SK-N-MC (cell line): Measurements from ENCODE around the gene PLAGL1.
"Not testable (repeated sequence)": the region's sequence is repeated elsewhere in the genome, so short reads cannot be mapped to it uniquely, and the experiment has no call there.

ENCODE experiments used
- DNase-seq: peaks from one replicate; pipeline ENCODE4 v3.0.0-alpha.2; 2011; ENCODE audit warnings: low read depth, low spot score
- H3K27ac ChIP-seq: fragments of 200-600 bp; sonication (generic); 2 replicates; pipeline ENCODE4 v1.5.1; 2016; ENCODE audit warnings: mixed run types
- H3K36me3 ChIP-seq: fragments of 200-600 bp; sonication (generic); 2 replicates; pipeline ENCODE4 v1.6.1; 2017; ENCODE audit warnings: antibody characterized with exemption, low read length, mixed read lengths; ENCODE audit not compliant: insufficient read depth
- H3K4me3 ChIP-seq: fragments of 200-600 bp; sonication (generic); 2 replicates; pipeline ENCODE4 v1.5.1; 2016
- H3K9ac ChIP-seq: fragments of 200-600 bp; sonication (generic); 2 replicates; pipeline ENCODE4 v1.8.0; 2017; ENCODE audit warnings: mixed run types, mixed read lengths; ENCODE audit not compliant: insufficient read length
- H3K9me3 ChIP-seq: fragments of 200-600 bp; sonication (generic); 2 replicates; pipeline ENCODE4 v1.6.1; 2017; ENCODE audit warnings: low read depth, mild to moderate bottlenecking, antibody characterized with exemption, low read length, moderate library complexity, mixed read lengths
- EZH2 ChIP-seq: fragments of 200-600 bp; sonication (generic); IDR thresholded peaks from one replicate; pipeline ENCODE4 v1.6.1; 2017; ENCODE audit warnings: antibody characterized with exemption
- FOXP2 ChIP-seq: optimal IDR thresholded peaks from 2 replicates; pipeline ENCODE3; 2011; ENCODE audit warnings: mild to moderate bottlenecking, moderate library complexity; ENCODE audit not compliant: insufficient read depth; ENCODE audit errors: extremely low read length, control extremely low read depth
- POLR2AphosphoS5 ChIP-seq: IDR thresholded peaks from 2 replicates; pipeline ENCODE4 v1.6.1; 2012; ENCODE audit warnings: mild to moderate bottlenecking, low read depth, low read length, borderline replicate concordance

PLAGL1 gene

DNA sequence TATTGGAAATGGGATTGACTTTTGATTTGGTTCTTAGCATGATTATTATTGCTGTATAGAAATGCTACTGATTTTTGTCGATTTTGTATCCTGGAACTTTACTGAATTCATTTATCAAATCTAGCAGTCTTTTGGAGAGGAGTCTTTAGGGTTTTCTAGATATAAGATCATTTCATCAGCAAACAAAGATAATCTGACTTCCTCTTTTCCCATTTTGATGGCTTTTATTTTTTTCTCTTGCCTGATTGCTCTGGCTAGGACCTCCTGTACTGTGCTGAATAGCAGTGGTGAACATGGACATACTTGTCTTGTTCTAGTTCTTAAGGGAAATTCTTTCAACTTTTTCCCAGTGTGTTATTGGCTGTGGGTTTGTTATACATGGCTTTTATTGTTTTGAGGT lies 79.2 kb downstream of the PLAGL1 start:
- H3K36me3 ChIP-seq, result no peaks in the 10 kb centered on the region
- no peak overlapping the region for H3K4me3 ChIP-seq
- H3K9ac ChIP-seq, result no peak overlapping the region
- no peaks in the 10 kb centered on the region for H3K9me3 ChIP-seq
- H3K27ac ChIP-seq, result no peak overlapping the region
- TF ChIP-seq POLR2AphosphoS5 (no peak), FOXP2 (no peak), EZH2 (no peak)
- DNase-seq, result no peak

DNA sequence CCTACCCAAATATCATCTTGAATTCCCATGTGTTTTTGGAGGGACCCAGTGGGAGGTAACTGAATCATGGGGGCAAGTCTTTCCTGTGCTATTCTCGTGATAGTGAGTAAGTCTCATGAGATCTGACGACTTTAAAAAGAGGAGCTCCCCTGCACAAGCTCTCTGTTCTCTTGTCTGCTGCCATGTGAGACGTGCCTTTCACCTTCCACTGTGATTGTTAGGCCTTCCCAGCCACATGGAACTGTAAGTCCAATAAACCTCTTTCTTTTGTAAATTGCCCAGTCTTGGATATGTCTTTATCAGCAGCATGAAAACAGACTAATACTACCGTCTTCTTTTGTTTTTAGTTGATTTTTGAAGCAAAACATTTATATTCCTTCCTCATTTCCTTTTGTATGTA lies 91.0 kb downstream of the PLAGL1 start:
- H3K9me3 ChIP-seq, DNase-seq, H3K27ac ChIP-seq: not testable (repeated sequence)

GRCh38 chr6:143912671-143913070 lies 95.4 kb downstream of the PLAGL1 start:
- no peaks in the 10 kb centered on the region for H3K36me3 ChIP-seq
- no peak overlapping the region for H3K27ac ChIP-seq
- H3K9me3 ChIP-seq, result no peaks in the 10 kb centered on the region
- H3K4me3 ChIP-seq, result no peak overlapping the region
- DNase-seq, result no peak
- TF ChIP-seq EZH2, result no peak
- no peak for TF ChIP-seq FOXP2
- no peak for TF ChIP-seq POLR2AphosphoS5
- H3K9ac ChIP-seq, result no peak overlapping the region

More for the DNA sequence above, 91.0 kb downstream of the PLAGL1 start:
- H3K36me3 ChIP-seq, H3K9ac ChIP-seq, H3K4me3 ChIP-seq: not testable (repeated sequence)

DNA sequence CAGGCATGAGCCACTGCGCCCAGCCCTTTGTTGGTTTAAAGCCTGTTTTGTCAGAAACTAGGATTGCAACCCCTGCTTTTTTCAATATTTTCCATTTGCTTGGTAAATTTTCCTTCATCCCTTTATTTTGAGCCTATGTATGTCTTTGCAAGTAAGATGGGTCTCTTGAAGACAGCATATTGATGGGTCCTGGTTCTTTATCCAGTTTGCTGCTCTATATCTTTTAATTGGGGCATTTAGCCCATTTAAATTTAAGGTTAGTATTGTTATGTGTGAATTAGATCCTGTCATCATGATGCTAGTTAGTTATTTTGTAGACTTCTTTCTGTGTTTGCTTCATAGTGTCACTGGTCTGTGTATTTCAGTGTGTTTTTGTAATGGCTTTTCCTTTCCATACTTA lies 97.0 kb downstream of the PLAGL1 start:
- no peak overlapping the region for H3K9ac ChIP-seq
- H3K9me3 ChIP-seq, result no peaks in the 10 kb centered on the region

DNA sequence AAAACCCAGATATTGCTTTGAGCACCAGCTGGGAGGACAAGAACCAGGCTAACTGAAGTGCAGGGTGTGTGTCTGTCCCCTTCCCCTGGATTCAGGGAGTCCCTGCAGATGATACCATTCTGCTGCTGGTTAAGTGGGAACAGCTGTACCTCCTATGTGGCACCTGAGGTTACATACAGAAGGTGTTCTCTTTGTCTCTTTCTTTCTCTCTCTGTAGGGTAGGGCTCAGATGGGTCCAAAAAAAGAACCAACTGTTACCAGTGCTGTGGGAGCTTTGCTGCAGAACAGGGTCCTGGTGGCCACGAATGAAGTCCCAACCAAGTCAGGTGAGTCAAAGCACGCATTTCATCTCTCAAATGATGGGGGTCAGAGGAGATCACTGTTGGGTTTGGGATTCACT lies 105.2 kb downstream of the PLAGL1 start:
- TF ChIP-seq FOXP2 (no peak), POLR2AphosphoS5 (no peak), EZH2 (no peak)
- H3K9ac ChIP-seq, result no peak overlapping the region
- H3K27ac ChIP-seq, result no peak overlapping the region
- DNase-seq, result no peak
- H3K4me3 ChIP-seq, result no peak overlapping the region
- no peaks in the 10 kb centered on the region for H3K9me3 ChIP-seq
- no peaks in the 10 kb centered on the region for H3K36me3 ChIP-seq

More for the DNA sequence above, 97.0 kb downstream of the PLAGL1 start:
- H3K27ac ChIP-seq, result no peak overlapping the region
- no peak overlapping the region for H3K4me3 ChIP-seq
- TF ChIP-seq POLR2AphosphoS5 (no peak), FOXP2 (no peak), EZH2 (no peak)
- no peak for DNase-seq
- no peaks in the 10 kb centered on the region for H3K36me3 ChIP-seq

DNA sequence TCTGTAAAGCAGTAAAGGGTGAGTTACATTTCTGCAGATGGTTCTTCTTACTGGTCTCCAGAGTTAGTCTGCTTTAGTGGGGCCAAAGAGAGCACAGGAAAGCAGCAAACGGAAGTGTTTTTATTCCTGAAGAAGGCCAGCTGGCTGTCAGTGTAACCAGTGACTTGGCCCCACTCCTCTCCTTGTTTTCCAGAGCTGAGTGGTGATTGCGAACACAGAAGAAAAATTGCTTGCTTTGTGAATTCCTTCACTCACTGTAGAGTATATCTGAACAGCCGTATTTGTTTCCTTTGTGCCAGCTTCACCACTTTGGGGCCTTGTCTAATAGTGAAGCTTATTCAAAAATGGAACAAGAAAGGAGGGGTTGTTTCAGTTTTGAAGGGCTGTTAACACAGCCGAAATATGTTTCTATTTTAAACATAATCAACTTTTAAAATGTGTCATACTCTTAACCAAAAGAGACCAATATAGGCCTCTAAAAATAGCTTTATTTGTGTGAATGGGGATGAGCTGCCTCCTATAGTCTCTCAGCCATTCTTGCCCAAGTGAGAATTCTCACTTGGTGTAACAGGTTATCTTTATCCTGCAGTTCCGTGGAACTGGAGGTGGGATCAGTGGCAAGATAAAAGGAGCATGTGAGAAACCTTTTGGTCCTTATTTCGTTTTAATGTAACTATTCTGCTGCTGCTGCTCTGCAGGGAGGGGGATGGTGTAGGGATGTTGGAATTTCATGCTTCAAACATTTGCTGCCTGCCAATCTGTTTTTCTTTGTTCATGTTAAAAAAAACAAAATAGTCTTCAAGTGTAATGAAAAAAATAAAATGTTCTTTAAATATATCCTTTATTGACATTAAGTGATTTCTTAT lies 105.9 kb downstream of the PLAGL1 start:
- Histone ChIP-seq H3K4me3 (no peak overlapping the region), H3K9ac (no peak overlapping the region), H3K9me3 (no peaks in the 10 kb centered on the region), H3K27ac (no peak overlapping the region), H3K36me3 (no peaks in the 10 kb centered on the region)
- TF ChIP-seq POLR2AphosphoS5 (no peak), EZH2 (no peak), FOXP2 (no peak)
- DNase-seq, result no peak

GRCh38 chr6:143900358-143900757 lies 107.7 kb downstream of the PLAGL1 start:
- Histone ChIP-seq H3K36me3 (no peaks in the 10 kb centered on the region), H3K9me3 (no peaks in the 10 kb centered on the region), H3K27ac (no peak overlapping the region), H3K4me3 (no peak overlapping the region), H3K9ac (no peak overlapping the region)
- DNase-seq, result no peak
- TF ChIP-seq FOXP2, result no peak
- no peak for TF ChIP-seq EZH2
- no peak for TF ChIP-seq POLR2AphosphoS5

DNA sequence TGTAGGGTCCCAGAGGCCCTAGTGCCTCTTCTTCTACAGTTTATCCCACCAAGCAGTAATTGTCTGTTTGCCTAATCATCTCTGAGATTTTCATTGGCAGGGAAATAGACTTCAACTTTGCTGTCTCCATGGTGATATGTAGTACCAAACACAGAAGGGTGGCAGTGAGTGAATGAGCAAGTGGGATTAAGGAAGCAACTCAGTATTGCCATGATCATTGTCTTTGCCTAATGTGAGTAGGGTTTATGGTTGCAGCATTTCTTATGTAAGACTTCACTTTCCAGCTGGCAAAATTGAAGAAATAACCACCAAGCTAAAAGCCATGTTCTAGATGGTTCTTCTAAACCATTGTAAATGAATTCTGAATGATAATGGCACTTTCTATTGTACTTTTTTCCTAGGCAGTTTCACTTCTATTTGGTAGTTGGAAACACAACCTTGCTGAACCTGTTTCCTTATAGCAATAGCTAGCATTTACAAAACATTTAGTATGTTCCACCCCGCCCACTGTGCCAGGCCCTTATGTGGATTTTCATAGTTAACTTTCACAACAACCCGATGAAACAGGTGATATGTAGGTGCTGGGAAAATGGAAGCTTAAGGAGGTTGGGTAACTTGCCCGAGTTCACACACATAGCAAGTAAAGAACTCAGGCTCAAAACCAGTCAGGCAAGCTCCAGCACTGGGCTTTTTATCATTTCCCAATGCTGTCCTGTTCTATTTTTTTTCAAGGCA lies 111.8 kb downstream of the PLAGL1 start:
- no peak overlapping the region for H3K9ac ChIP-seq
- no peaks in the 10 kb centered on the region for H3K36me3 ChIP-seq
- no peak overlapping the region for H3K27ac ChIP-seq
- TF ChIP-seq FOXP2, result no peak
- TF ChIP-seq POLR2AphosphoS5, result no peak
- TF ChIP-seq EZH2, result no peak
- H3K4me3 ChIP-seq, result no peak overlapping the region
- no peaks in the 10 kb centered on the region for H3K9me3 ChIP-seq
- DNase-seq, result no peak
